H1 (cell line): ENCODE results near the gene KCNJ16. TPM values are rescaled to one million over a fixed set of nuclear protein-coding genes. Genes with fewer than 3 reads are reported as not detected.

Experiments used
- CTCF ChIA-PET: fragments of 300-600 bp; sonication (Branson Sonifier 250); formaldehyde crosslinking; loops from one replicate; lab custom pipeline; 2021; ENCODE audit not compliant: partially characterized antibody; lab: Charles Lee
- POLR2A ChIA-PET: fragments of 300-600 bp; sonication (Branson Sonifier 250); formaldehyde crosslinking; loops from one replicate; lab custom pipeline; 2021; ENCODE audit warnings: inconsistent platforms; ENCODE audit not compliant: partially characterized antibody; lab: Charles Lee
- DNase-seq, 2 experiments: peaks; one replicate each; pipeline versions ENCODE4 v3.0.0 to v3.0.0-alpha.2; 2010 to 2022; ENCODE audit warnings: low spot score in 2 of 2, low read depth in 1 of 2, mixed read lengths in 1 of 2
- FAIRE-seq: peaks from 2 replicates; lab custom pipeline; 2011; peaks lifted over from hg19 to GRCh38; lab: Jason Lieb, UNC
- H2AFZ ChIP-seq: 2 replicates; pipeline ENCODE4 v1.8.1; 2012; ENCODE audit warnings: low read length, inconsistent platforms
- H2AK5ac ChIP-seq: 2 replicates; pipeline ENCODE4 v1.6.1; 2013; ENCODE audit warnings: low read depth, low read length
- H2BK120ac ChIP-seq: replicated peaks from 2 replicates; pipeline ENCODE3; 2013; ENCODE audit warnings: low read depth, low read length, inconsistent platforms
- H2BK12ac ChIP-seq: 2 replicates; pipeline ENCODE4 v1.6.1; 2013; ENCODE audit warnings: low read depth, low read length
- H2BK15ac ChIP-seq: 2 replicates; pipeline ENCODE4 v1.6.1; 2013; ENCODE audit warnings: low read length
- H2BK20ac ChIP-seq: 2 replicates; pipeline ENCODE4 v1.6.1; 2013; ENCODE audit warnings: low read length
- H2BK5ac ChIP-seq: 2 replicates; pipeline ENCODE4 v1.6.1; 2013; ENCODE audit warnings: low read depth, low read length
- H3K14ac ChIP-seq: 2 replicates; pipeline ENCODE4 v1.6.1; 2013; ENCODE audit warnings: inconsistent platforms; ENCODE audit not compliant: insufficient read length
- H3K18ac ChIP-seq: 2 replicates; pipeline ENCODE4 v1.6.1; 2013; ENCODE audit warnings: low read length; ENCODE audit errors: extremely low read depth
- H3K23ac ChIP-seq: 2 replicates; pipeline ENCODE4 v1.6.1; 2013; ENCODE audit warnings: inconsistent platforms; ENCODE audit not compliant: insufficient read length
- H3K23me2 ChIP-seq: 2 replicates; pipeline ENCODE4 v1.6.1; 2013; ENCODE audit warnings: low read depth, low read length
- H3K27ac ChIP-seq: 2 replicates; pipeline ENCODE4 v1.6.1; 2011; ENCODE audit warnings: low read depth, low read length, inconsistent platforms
- H3K27me3 ChIP-seq, 4 experiments: replicated peaks in 1 of 4; 1 replicate in 1 of 4; 2 replicates in 3 of 4; pipeline versions ENCODE4 v1.6.1 to v1.8.1; 2011 to 2013; ENCODE audit warnings: low read length in 3 of 4, mild to moderate bottlenecking in 3 of 4, inconsistent platforms in 2 of 4, mixed read lengths in 2 of 4, moderate library complexity in 1 of 4; ENCODE audit not compliant: control insufficient read depth in 3 of 4, insufficient read depth in 3 of 4; ENCODE audit errors: extremely low read depth in 1 of 4
- H3K36me3 ChIP-seq, 4 experiments: 2 replicates each; pipeline versions ENCODE4 v1.6.1 to v1.8.1; 2011 to 2013; ENCODE audit warnings: mild to moderate bottlenecking in 4 of 4, low read length in 3 of 4, moderate library complexity in 2 of 4, control low read depth in 1 of 4, inconsistent platforms in 1 of 4; ENCODE audit not compliant: insufficient read depth in 4 of 4, control insufficient read depth in 2 of 4
- H3K4ac ChIP-seq: replicated peaks from 2 replicates; pipeline ENCODE3; 2013; ENCODE audit warnings: low read length, low read depth, mixed read lengths, inconsistent platforms; ENCODE audit not compliant: insufficient read length
- H3K4me1 ChIP-seq, 4 experiments: replicated peaks in 1 of 4; 1 replicate in 1 of 4; 2 replicates in 3 of 4; pipeline versions ENCODE4 v1.6.1 to v1.8.1; 2011 to 2013; ENCODE audit warnings: low read length in 3 of 4, inconsistent platforms in 2 of 4, mixed read lengths in 1 of 4; ENCODE audit not compliant: insufficient read depth in 4 of 4, control insufficient read depth in 3 of 4
- H3K4me2 ChIP-seq, 2 experiments: 2 replicates each; pipeline versions ENCODE4 v1.6.1 to v1.8.1; 2011 to 2013; ENCODE audit warnings: low read depth in 2 of 2, low read length in 2 of 2, control low read depth in 1 of 2, inconsistent platforms in 1 of 2, mild to moderate bottlenecking in 1 of 2; ENCODE audit not compliant: insufficient read depth in 1 of 2
- H3K4me3 ChIP-seq, 4 experiments: fragments of 200-600, 300-600 bp in 1 of 4; sonication (generic), shearing (Covaris generic), sonication (Bioruptor Twin) in 1 of 4; 2 replicates each; pipeline versions ENCODE4 v1.5.1 to v1.8.1; 2011 to 2016; ENCODE audit warnings: low read length in 4 of 4, low read depth in 3 of 4, control low read depth in 2 of 4, inconsistent platforms in 2 of 4, mild to moderate bottlenecking in 2 of 4, mixed read lengths in 1 of 4, moderate library complexity in 1 of 4; ENCODE audit not compliant: insufficient read depth in 2 of 4; ENCODE audit errors: extremely low read depth in 1 of 4
- H3K56ac ChIP-seq: replicated peaks from 2 replicates; pipeline ENCODE3; 2013; ENCODE audit warnings: low read depth, mild to moderate bottlenecking, mixed read lengths, low read length, inconsistent platforms; ENCODE audit not compliant: insufficient read length
- H3K79me1 ChIP-seq: 2 replicates; pipeline ENCODE4 v1.6.1; 2013; ENCODE audit warnings: low read depth, low read length, control low read depth
- H3K79me2 ChIP-seq, 2 experiments: 2 replicates each; pipeline versions ENCODE4 v1.6.1 to v1.8.1; 2012 to 2013; ENCODE audit warnings: low read length in 2 of 2, mild to moderate bottlenecking in 2 of 2, inconsistent platforms in 1 of 2; ENCODE audit not compliant: insufficient read depth in 2 of 2, control insufficient read depth in 1 of 2
- H3K9ac ChIP-seq, 4 experiments: replicated peaks in 1 of 4; 1 replicate in 1 of 4; 2 replicates in 3 of 4; pipeline versions ENCODE4 v1.6.1 to v1.8.1; 2011 to 2013; ENCODE audit warnings: low read depth in 3 of 4, low read length in 3 of 4, control low read depth in 2 of 4, mild to moderate bottlenecking in 2 of 4, moderate library complexity in 2 of 4, inconsistent platforms in 1 of 4; ENCODE audit errors: extremely low read depth in 1 of 4
- H3K9me3 ChIP-seq, 2 experiments: 2 replicates each; pipeline versions ENCODE4 v1.6.1 to v1.8.1; 2012 to 2013; ENCODE audit warnings: mild to moderate bottlenecking in 2 of 2, moderate library complexity in 2 of 2, control low read depth in 1 of 2, inconsistent platforms in 1 of 2, low read depth in 1 of 2, low read length in 1 of 2, mixed read lengths in 1 of 2; ENCODE audit not compliant: insufficient read depth in 2 of 2
- H4K20me1 ChIP-seq, 2 experiments: replicated peaks in 1 of 2; 2 replicates each; pipeline versions ENCODE3 to v1.8.1; 2011 to 2013; ENCODE audit warnings: inconsistent platforms in 2 of 2, low read length in 2 of 2, mild to moderate bottlenecking in 1 of 2; ENCODE audit not compliant: insufficient read depth in 2 of 2, control insufficient read depth in 1 of 2
- H4K5ac ChIP-seq: 2 replicates; pipeline ENCODE4 v1.6.1; 2013; ENCODE audit warnings: low read length, low read depth, mixed read lengths, inconsistent platforms; ENCODE audit not compliant: insufficient read length
- H4K8ac ChIP-seq: 2 replicates; pipeline ENCODE4 v1.8.0; 2013; ENCODE audit warnings: mild to moderate bottlenecking, moderate library complexity, low read length, inconsistent platforms; ENCODE audit not compliant: insufficient read depth; ENCODE audit errors: extremely low read depth
- H4K91ac ChIP-seq: replicated peaks from 2 replicates; pipeline ENCODE3; 2013; ENCODE audit warnings: low read length, mixed read lengths, inconsistent platforms; ENCODE audit not compliant: insufficient read length
- BCL11A ChIP-seq, 2 experiments: IDR thresholded peaks; one replicate each; pipeline ENCODE4 v1.6.1; 2011; ENCODE audit warnings: low read depth in 2 of 2, low read length in 2 of 2, mild to moderate bottlenecking in 2 of 2
- BRCA1 ChIP-seq: IDR thresholded peaks from 2 replicates; pipeline ENCODE4 v1.6.1; 2012; ENCODE audit warnings: low read depth, low read length, improper control_type of control experiment
- EGR1 ChIP-seq: IDR thresholded peaks from 2 replicates; pipeline ENCODE4 v1.6.1; 2011; ENCODE audit warnings: low read depth, low read length, borderline replicate concordance
- GTF2F1 ChIP-seq: IDR thresholded peaks from 2 replicates; pipeline ENCODE4 v1.6.1; 2012; ENCODE audit warnings: low read depth, low read length, improper control_type of control experiment, borderline replicate concordance
- KDM4A ChIP-seq: IDR thresholded peaks from one replicate; pipeline ENCODE4 v1.7.1; 2012; ENCODE audit warnings: low read depth, mild to moderate bottlenecking, moderate library complexity, low read length, inconsistent platforms; ENCODE audit not compliant: severe bottlenecking
- SUZ12 ChIP-seq: fragments of 200-600 bp; sonication (generic); IDR thresholded peaks from 2 replicates; pipeline ENCODE4 v1.6.1; 2012; ENCODE audit warnings: mild to moderate bottlenecking, inconsistent platforms, low read length, moderate library complexity, mixed read lengths
- WGBS, 2 experiments: shearing (Covaris generic) in 1 of 2; methylation state at CpG; one replicate each; pipeline versions ENCODE4 v1.1.6 to v1.1.7; 2013 to 2015; ENCODE audit warnings: low lambda C conversion rate in 2 of 2, mixed read lengths in 2 of 2, inconsistent platforms in 1 of 2, low coverage in 1 of 2, missing lambda C conversion rate in 1 of 2; ENCODE audit not compliant: insufficient replicate concordance in 2 of 2, insufficient coverage in 1 of 2, insufficient read length in 1 of 2; ENCODE audit errors: extremely low coverage in 1 of 2, missing lambda C conversion rate in 1 of 2; 5-methylcytosine and 5-hydroxymethylcytosine counted together
- polyA plus RNA-seq, 7 experiments: library from polyadenylated mRNA; depleted of rRNA in 3 of 7; stranded (reverse) in 5 of 7; unstranded in 2 of 7; fragments of >200 nt in 5 of 7; fragments of 200-250 nt in 2 of 7; gene quantifications; 1 replicate in 5 of 7; 2 replicates in 1 of 7; 4 replicates in 1 of 7; pipeline versions ENCODE4 v1.2.1 to v1.2.3, GENCODE V29; 2011 to 2013; ENCODE audit warnings: missing spikeins in 2 of 7, mixed read lengths in 2 of 7
- total RNA-seq: library from RNA; stranded (reverse); fragmentation: NEBNext Ultra II Directional; extraction: Animal tissue kit (Norgen Biotek cat#: 25700); gene quantifications from 2 replicates; pipeline ENCODE4 v1.2.1, GENCODE V29; 2021
- TF ChIP-seq, protein P1 (sequence below), 3 experiments: IDR thresholded peaks; 1 replicate in 2 of 3; 2 replicates in 1 of 3; pipeline versions ENCODE4 v1.5.1 to v1.6.1; 2011; ENCODE audit warnings: low read length in 3 of 3, mild to moderate bottlenecking in 3 of 3, inconsistent platforms in 2 of 3, low read depth in 1 of 3, moderate library complexity in 1 of 3; ENCODE audit not compliant: insufficient read depth in 1 of 3; ENCODE audit errors: control extremely low read depth in 1 of 3

KCNJ16 gene
- total and polyA plus RNA-seq, 2 of the 8 experiments (the other 6 are each of a cell fraction or from before 2014, with no cell fraction given) = not detected

DNA sequence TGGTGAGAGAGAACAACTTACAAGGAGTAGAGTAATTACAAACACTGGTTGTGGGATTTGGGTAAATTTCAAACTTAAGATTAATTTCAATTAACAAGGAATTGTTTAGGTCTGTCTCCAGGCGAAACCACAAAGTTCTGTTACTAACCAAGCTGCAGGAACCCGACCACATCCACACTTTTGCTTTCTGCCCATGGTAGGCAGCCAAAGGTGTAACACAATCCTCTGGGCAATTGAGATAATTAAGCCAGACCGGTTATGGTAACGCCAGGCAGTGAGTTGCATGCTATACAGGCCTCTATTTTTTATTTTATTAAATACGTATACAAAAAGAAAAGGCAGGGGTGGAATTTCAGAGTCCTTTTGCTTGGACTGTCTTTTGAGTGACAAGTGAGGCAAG, 106.4 kb downstream of the KCNJ16 start:
- Histone ChIP-seq H3K18ac (no peak overlapping the region), H4K8ac (no peak overlapping the region), H3K4me2 (no peak overlapping the region), H3K9ac (no peak overlapping the region), H2BK20ac (no peak overlapping the region), H3K27me3 (no peaks in the 10 kb centered on the region), H4K91ac (no peak overlapping the region), H3K56ac (no peak overlapping the region), H3K27ac (no peak overlapping the region), H3K23ac (no peak overlapping the region), H2BK12ac (no peak overlapping the region), H3K9me3 (no peaks in the 10 kb centered on the region), H4K20me1 (no peaks in the 10 kb centered on the region), H2BK120ac (no peak overlapping the region), H3K4me1 (0 out of 7 replicates have a peak, but pooled peaks cover 0 to 2% (median 0%) of the 10 kb centered on the region in 4 experiments), H2AFZ (no peak overlapping the region), H2AK5ac (no peak overlapping the region), H4K5ac (no peak overlapping the region), H3K23me2 (no peaks in the 10 kb centered on the region), H3K4ac (no peak overlapping the region), H3K79me2 (no peaks in the 10 kb centered on the region), H3K79me1 (no peaks in the 10 kb centered on the region), H2BK15ac (no peak overlapping the region), H3K14ac (no peak overlapping the region), H3K36me3 (no peaks in the 10 kb centered on the region), H3K4me3 (no peak overlapping the region), H2BK5ac (no peak overlapping the region)
- no peak for DNase-seq
- WGBS, 2 experiments = 87% methylated on average over 5 of the region's 5 CpGs; no CpG with 5 or more reads in 1 of the 2 experiments
- ChIA-PET CTCF (interaction anchor here (0.6 to 1.3 kb wide), 3 partner anchors 353 to 612 kb away, joined by 3 to 4 read pairs (median 4); no protein-coding TSS in a partner anchor), POLR2A (no interaction called here)
- no peak for FAIRE-seq
- TF ChIP-seq BRCA1 (no peak), BCL11A (IDR thresholded peaks at IDR 0.05; ENCODE audit: low read depth in 2 of 2, low read length in 2 of 2) (no peak), KDM4A (no peak), GTF2F1 (no peak), SUZ12 (no peak), EGR1 (no peak)
- TF ChIP-seq, protein P1, sequence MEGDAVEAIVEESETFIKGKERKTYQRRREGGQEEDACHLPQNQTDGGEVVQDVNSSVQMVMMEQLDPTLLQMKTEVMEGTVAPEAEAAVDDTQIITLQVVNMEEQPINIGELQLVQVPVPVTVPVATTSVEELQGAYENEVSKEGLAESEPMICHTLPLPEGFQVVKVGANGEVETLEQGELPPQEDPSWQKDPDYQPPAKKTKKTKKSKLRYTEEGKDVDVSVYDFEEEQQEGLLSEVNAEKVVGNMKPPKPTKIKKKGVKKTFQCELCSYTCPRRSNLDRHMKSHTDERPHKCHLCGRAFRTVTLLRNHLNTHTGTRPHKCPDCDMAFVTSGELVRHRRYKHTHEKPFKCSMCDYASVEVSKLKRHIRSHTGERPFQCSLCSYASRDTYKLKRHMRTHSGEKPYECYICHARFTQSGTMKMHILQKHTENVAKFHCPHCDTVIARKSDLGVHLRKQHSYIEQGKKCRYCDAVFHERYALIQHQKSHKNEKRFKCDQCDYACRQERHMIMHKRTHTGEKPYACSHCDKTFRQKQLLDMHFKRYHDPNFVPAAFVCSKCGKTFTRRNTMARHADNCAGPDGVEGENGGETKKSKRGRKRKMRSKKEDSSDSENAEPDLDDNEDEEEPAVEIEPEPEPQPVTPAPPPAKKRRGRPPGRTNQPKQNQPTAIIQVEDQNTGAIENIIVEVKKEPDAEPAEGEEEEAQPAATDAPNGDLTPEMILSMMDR (IDR thresholded peaks at IDR 0.05; ENCODE audit: control extremely low read depth in 1 of 3, insufficient read depth in 1 of 3, low read depth in 1 of 3, low read length in 3 of 3) = no peak
